GM04503 (cell line): ENCODE results near the gene ATP6V1B1.

Source experiments
- DNase-seq: peaks from one replicate; pipeline ENCODE4 v3.0.0-alpha.2; 2012; ENCODE audit warnings: low read depth

ATP6V1B1 gene

DNA sequence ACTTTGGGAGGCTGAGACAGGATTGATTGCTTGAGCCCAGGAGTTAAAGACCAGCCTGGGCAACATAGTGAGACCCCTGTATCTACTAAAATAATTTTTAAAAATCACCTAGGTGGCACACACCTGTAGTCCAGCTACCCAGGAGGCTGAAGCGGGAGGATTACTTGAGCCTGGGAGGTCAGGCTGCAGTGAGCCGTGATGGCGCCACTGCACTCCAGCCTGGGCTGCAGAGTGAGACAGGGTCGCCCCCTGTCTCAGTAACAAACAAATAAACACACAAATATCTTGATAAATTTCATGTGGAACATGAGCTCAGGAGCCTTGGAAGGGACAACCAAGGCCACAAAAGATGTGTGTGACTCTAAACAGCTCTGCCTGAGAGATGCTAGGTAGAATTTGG is 31.0 kb downstream of the ATP6V1B1 start:
- no peak for DNase-seq

GRCh38 chr2:70967189-70967588 is 31.5 kb downstream of the ATP6V1B1 start:
- DNase-seq: no peak

DNA sequence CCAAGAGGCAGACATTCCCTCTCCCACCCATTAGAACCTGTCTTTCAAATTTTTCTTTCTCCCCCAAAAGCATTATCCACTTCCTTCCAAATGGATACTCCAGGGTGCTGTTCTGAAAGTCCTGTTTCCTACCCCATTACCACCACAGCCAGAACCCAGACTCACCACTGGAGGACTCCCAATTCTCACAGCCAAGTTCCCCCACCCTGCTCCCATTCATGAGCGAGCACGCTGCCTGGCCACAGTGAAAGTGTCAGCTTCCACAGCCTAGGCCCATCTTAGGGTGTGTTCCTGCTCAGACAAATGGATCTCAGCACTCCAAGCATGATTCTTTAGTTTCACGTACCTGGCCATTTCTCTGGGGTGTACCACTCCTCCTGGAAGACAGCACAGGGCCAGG is 38.9 kb downstream of the ATP6V1B1 start:
- no peak for DNase-seq

- no peak for DNase-seq
Observed at GRCh38 chr2:70975237-70975636, 39.5 kb downstream of the ATP6V1B1 start.

DNA sequence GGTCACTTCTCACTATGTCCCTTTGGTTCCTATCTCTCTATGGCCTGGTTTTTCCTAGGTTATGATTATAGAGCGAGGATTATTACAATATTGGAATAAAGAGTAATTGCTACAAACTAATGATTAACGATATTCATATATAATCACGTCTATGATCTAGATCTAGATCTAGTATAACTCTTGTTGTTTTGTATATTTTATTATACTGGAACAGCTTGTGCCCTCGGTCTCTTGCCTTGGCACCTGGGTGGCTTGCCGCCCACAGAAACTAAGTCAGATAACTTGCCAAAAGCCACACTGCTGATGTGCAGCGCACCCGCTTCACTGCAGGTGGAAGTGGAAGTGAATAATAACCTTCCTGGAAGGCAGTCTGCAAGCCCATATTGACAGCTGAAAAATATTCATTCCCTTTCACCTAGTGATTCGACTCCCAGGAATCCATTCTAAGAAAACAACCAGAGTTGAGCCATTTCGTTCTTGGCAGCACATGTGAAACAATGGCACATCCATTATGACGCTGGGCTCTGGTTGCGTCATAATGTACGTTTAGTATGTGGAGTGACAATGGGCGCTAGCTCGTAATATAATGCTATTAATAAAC is 42.0 kb downstream of the ATP6V1B1 start:
- peak; percentile 68 for DNase-seq

DNA sequence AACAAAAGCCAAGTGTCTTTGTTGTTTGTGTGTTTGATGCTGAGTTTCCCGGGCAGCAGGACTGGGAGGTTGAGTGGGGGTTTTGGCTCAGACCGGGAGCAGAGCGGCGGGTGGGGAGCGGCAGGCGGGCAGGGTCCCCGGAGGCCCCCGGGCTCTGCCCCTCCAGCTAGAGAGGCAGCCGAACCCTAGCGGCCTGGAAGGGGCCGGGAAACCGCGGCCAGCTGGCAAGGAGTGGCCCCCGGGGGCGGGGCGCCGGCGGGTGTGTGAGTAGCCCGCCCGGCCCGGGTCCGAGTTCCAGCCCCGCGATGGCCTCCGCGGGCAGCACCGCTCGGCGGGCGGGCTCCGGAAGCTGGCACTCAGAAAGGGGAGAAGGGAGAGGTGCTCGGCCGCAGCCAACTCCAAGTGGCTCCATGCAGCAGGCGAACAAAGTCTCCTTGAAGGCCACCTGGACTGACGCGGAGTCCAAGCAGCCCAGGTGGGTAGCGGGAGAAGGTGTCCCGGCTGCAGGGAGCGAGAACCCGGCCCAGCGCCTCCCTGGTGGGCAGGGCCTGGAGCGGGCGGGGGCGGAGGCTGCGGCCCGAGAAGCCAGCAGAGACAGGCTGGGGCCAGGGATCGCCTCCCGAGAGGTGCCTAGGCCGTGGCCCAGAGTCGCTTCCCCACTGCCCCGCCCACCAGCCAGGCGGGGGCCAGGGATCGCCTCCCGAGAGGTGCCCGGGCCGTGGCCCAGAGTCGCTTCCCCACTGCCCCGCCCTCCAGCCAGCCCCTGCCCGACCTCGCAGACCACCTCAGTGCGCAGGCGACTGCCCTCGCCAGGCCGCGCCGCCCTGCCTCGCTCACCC is 42.9 kb downstream of the ATP6V1B1 start, which contains the start of gene ANKRD53:
TSS of gene ANKRD53 (plus strand) at position 290 of the 839 bp plus-strand sequence. CDS start at position 306, 16 bp downstream.
- DNase-seq: no peak

DNA sequence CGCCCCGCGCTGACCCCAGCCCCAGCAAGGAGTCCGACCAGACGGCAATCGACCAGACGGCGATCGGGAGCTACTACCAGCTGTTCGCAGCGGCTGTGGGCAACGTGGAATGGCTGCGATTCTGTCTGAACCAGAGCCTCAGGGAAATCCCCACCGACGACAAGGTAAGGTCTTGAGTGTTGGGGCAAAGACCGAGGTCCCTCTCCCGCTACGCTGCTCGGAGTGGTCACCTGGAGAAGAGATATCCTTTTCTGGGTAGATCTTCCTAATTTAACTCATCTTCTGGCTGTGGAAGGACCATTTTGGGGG is 43.4 kb downstream of the ATP6V1B1 start:
- DNase-seq: no peak

GRCh38 chr2:70979626-70980025 is 43.9 kb downstream of the ATP6V1B1 start:
- DNase-seq: no peak

- DNase-seq: no peak
Observed at GRCh38 chr2:70981421-70981820, 45.7 kb downstream of the ATP6V1B1 start.

DNA sequence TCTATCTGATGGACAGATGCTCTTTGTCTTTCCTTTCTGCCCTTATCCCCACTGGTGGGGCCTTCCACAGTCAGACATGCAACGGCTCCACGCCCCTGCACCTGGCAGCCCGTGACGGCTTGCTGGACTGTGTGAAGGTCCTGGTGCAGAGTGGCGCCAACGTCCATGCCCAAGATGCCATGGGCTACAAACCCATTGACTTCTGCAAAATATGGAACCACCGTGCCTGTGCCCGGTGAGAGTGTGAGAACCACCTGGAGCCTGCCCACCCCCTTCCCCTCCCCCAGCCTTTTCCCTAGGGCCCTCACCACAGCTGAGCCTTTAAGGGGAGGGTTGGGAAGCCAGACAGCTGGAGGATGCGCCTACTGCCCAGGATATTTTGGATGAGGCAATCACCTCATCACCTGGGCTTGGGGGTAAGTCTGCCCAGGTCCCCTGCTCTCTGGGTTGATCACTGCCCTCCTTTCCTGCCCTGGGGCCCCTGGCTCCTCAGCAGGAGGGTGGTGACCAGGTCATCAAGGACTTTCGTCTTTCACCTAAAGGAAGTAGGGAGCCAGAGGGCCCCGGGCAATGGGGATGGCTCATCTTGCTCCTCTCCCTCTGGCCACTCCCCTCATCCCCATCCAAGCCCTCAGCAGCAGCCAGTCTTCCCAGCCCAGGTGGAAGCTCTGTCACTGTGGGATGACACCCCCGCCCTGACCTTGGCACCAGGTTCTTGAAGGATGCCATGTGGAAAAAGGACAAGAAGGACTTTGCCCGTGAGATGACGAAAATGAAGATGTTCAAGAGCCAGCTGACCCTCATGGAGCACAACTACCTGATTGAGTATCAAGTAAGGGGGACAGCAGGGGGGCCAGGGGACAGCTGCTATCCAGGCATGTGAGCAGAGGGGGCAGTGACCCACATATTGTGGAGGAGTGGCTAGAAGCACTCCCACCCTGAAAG is 46.4 kb downstream of the ATP6V1B1 start:
- DNase-seq: no peak

- DNase-seq: no peak
Observed at GRCh38 chr2:70982971-70983370, 47.3 kb downstream of the ATP6V1B1 start.

DNA sequence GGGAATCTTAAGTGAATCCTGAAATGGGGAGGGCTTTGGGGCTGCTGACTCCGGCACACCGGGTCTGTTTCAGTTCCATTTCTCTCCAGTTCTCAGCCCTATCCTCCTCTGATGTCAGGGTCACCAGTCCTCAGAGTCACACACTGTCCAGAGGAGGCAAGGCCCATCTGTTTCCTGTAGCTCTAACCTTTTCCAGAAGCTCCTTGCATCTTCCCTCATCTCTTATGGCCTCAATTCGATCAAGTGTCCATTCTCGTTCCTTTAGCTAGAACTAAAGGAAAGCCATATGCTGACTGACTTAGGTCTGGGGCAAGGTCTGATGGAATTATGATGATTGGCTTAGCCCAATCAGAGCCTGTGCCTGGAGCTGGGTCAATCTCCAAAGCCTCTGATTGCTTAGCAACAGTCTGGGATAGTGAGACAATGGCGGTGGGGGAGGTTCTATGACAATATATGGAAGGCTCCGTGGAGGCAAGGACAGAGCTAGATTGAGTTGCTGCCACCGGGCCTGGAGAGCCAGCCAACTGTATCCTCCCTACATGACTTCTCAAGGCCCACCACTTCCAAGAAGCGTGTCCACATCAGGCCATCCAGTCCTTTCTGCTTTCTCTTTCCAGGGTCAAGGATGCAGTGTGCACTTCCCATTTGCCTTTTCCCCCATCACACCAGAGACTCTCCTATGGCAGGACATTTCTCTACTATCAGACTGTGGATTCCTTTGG is 48.0 kb downstream of the ATP6V1B1 start:
- DNase-seq: no peak

DNA sequence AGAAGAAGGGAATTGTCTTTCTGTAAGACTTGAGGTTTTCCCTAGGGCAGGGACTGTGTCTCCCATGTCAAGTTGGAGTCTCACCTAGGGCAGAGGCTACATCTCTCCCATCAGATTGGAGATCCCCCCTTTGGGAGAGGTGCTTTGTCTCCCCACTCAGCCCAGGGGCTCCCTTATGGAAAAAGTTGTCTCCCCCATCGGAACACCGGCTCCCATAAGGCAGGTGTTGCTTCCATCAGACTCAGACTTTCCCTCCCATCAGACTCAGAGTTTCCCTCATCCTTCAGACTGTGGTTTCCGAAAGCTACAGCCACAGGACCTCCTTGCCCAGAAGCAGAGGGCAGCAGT is 48.5 kb downstream of the ATP6V1B1 start:
- no peak for DNase-seq

GRCh38 chr2:70984576-70985282 is 49.0 kb downstream of the ATP6V1B1 start:
- DNase-seq: no peak

DNA sequence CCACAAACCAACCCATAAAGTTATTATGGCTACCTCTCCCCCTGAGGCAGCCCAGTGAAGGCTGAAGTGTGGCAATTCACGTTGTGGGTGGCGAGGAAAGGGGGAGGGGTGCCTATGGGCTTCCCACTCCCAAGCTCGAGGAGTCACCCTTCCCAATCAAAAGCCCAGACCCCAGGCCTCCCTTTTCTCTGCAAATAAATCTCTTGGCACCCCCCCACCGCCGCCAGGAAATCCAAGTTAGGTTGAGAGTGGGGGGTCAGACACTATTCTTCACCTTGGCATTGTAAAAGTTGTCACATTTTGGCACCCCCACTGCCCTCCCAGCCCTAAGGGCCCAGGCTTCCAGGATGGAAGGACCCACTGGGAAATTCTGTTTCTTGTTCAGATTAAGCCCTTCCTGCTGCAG is 49.6 kb downstream of the ATP6V1B1 start:
- no peak for DNase-seq

- DNase-seq: no peak
Observed at GRCh38 chr2:70985956-70986355, 50.3 kb downstream of the ATP6V1B1 start.

- DNase-seq: no peak
Observed at GRCh38 chr2:70986499-70987189, 50.9 kb downstream of the ATP6V1B1 start.

DNA sequence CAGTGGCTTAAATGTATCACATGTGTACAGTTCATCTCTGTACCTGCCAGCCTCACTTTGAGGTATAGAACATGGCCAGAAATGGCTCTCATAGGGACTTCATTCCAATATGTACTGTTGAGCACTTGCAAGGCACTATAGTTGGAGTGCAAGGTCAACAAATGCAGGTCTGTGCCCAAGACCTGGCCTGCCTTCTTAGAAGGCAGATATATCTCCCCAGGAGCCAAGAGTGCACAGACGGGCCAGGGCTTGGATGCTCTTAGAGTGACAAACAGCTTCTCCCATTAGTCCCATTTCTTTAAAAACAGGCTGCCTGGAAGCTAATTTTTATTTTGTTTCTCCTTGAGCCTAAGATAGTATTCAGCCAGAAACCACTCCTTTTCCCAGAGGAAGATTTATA is 51.7 kb downstream of the ATP6V1B1 start:
- no peak for DNase-seq

- no peak for DNase-seq
Observed at GRCh38 chr2:70988151-70988550, 52.5 kb downstream of the ATP6V1B1 start.

GRCh38 chr2:70988726-70989648 is 53.3 kb downstream of the ATP6V1B1 start:
- no peak for DNase-seq
